Stomach (tissue), 4 donors: ENCODE measurements around the gene PHLPP2.

Experiments used
- EP300 ChIP-seq: sonication (generic); formaldehyde crosslinking; IDR thresholded peaks from one replicate; pipeline ENCODE4 v1.6.1; 2017; ENCODE audit warnings: antibody characterized with exemption
- POLR2A ChIP-seq, 4 donors: fragments of 450-650 bp; IDR thresholded peaks; one replicate each; pipeline ENCODE4 v1.6.1; 2016; ENCODE audit warnings: antibody characterized with exemption in 4 of 4, control low read depth in 2 of 4, mild to moderate bottlenecking in 1 of 4, moderate library complexity in 1 of 4
- TF ChIP-seq, protein P1 (sequence below), 7 experiments: fragments of 450-650 bp in 4 of 7; fragments of 200-600 bp in 3 of 7; sonication (generic) in 3 of 7; IDR thresholded peaks; one replicate each; pipeline ENCODE4 v1.5.1; 2016 to 2019; ENCODE audit warnings: antibody characterized with exemption in 7 of 7, control low read depth in 2 of 7, mild to moderate bottlenecking in 1 of 7

DNA sequence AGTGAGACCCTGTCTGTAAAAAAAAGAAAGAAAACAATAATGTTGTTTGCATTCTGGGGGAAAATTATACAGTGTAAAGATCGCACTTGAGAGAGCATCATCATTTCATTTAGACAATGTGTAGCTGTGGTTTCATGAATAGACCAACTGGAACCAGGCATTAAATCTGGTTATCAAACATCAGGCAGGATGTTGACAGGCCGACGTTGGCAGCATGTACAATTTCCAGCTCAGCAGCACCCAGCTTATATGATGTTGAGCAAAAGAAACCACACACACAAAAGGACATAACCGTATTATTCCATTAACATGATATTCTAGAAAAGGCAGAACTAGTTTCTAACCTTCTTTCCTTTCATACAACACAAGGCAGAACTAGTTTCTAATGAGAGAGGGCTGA, 92.7 kb downstream of the PHLPP2 start:
- TF ChIP-seq, protein P1, sequence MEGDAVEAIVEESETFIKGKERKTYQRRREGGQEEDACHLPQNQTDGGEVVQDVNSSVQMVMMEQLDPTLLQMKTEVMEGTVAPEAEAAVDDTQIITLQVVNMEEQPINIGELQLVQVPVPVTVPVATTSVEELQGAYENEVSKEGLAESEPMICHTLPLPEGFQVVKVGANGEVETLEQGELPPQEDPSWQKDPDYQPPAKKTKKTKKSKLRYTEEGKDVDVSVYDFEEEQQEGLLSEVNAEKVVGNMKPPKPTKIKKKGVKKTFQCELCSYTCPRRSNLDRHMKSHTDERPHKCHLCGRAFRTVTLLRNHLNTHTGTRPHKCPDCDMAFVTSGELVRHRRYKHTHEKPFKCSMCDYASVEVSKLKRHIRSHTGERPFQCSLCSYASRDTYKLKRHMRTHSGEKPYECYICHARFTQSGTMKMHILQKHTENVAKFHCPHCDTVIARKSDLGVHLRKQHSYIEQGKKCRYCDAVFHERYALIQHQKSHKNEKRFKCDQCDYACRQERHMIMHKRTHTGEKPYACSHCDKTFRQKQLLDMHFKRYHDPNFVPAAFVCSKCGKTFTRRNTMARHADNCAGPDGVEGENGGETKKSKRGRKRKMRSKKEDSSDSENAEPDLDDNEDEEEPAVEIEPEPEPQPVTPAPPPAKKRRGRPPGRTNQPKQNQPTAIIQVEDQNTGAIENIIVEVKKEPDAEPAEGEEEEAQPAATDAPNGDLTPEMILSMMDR (IDR thresholded peaks at IDR 0.05): no peak
- TF ChIP-seq EP300 (no peak), POLR2A (IDR thresholded peaks at IDR 0.05) (no peak)
